Kidney capillary endothelial cell (primary cell): ENCODE measurements around the gene CLSTN1.

ENCODE experiments used
- DNase-seq: peaks from one replicate; pipeline ENCODE4 v3.0.0-alpha.2; 2018; ENCODE audit warnings: low spot score

The CLSTN1 gene

GRCh38 chr1:9711466-9712020, 112.2 kb downstream of the CLSTN1 start:
- no peak for DNase-seq

GRCh38 chr1:9710037-9710436, 113.7 kb downstream of the CLSTN1 start:
- DNase-seq, result no peak

DNA sequence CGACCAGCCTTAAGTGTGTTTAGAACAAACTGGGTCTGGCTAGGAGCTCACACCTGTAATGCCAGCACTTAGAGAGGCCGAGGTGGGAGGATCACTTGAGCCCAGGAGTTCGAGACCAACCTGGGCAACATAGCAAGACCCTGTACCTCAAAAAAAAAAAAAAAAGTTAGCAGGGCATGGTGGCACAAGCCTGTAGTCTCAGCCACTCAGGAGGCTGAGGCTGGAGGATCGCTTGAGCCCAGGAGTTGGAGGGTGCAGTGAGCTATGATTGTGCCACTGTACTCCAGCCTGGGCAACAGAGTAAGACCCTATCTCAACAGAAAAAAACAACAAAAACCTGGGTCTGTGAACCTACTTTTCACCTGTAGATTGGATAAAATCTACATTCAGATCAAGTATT, 117.6 kb downstream of the CLSTN1 start:
- DNase-seq, result no peak

DNA sequence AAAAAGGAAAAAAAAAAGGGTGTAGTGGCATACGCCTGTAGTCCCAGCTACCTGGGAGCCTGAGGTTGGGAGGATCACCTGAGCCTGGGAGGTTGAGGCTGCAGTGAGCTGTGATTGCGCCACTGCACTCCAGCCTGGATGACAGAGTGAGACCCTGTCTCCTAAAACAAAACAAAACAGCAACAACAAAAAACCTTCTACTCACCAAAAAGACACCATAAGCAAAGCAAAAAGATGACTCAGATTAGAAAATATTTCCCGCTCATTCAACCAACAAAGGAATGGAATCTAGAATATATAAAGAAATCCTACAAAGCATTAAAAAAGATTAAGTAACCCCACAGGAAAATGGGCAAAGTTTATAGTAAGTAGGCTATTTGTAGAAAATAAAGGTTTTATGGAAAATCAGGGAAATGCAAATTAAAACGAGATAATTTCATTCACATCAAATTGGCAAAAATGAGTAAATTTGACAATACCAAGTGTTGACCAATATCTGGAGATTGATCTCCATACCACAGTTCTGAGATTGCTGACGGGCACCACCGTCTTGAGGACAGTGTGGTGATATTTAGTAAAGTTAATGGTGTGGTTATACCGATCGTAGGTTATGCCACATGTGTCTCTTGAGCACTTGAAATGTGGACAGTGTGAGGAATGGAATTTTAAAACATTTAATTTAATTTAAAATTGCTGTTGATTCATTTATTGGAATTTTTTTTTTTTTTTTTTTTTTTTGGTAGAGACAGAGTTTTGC, 118.2 kb downstream of the CLSTN1 start:
- DNase-seq, result no peak

DNA sequence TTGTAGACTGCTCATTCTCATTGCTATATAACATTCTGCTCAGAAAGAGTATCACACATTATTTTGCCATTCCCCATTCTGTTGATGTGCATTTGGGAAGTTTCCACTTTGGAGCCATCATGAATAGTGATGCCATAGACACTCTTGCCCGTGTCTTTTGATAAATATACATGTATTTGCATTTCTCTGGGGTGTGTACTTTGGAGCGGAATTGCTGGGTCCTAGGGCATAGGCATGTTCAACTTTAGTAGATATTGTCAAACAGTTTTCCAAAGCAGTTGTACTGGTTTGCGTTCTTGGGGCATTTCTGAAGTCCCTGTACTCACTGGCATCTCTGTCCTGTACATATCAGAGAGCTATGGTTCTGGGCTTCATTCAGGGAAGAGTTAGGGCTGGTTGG, 120.1 kb downstream of the CLSTN1 start:
- DNase-seq, result no peak

- DNase-seq, result no peak
These were observed 120.6 kb downstream of the CLSTN1 start for GRCh38 chr1:9703165-9703509.

GRCh38 chr1:9701665-9702064, 122.1 kb downstream of the CLSTN1 start:
- no peak for DNase-seq

GRCh38 chr1:9700340-9700739, 123.4 kb downstream of the CLSTN1 start:
- DNase-seq, result peak; percentile 86

- DNase-seq, result no peak
These were observed 124.4 kb downstream of the CLSTN1 start for GRCh38 chr1:9699361-9699760.

DNA sequence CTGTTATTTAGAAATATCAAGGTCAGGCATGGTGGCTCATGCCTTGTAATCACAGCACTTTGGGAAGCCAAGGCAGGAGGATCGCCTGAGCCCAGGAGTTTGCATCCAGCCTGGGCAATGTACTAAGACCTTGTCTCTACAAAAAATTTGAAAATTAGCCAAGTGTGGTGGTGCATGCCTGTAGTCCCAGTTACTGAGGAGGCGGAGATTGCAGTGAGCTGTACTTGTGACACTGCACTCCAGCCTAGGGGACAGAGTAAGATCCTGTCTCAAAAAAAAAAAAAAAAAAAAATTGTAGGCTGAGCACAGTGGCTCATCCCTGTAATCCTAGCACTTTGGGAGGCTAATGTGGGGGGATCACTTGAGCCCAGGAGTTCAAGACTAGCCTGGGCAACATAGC, 127.0 kb downstream of the CLSTN1 start:
- no peak for DNase-seq

GRCh38 chr1:9691691-9692090, 132.1 kb downstream of the CLSTN1 start:
- DNase-seq, result no peak

GRCh38 chr1:9691108-9691445, 132.7 kb downstream of the CLSTN1 start:
- DNase-seq, result no peak

GRCh38 chr1:9690440-9691107, 133.2 kb downstream of the CLSTN1 start:
- DNase-seq, result peak; percentile 19

GRCh38 chr1:9689971-9690381, 133.8 kb downstream of the CLSTN1 start:
- DNase-seq, result no peak

DNA sequence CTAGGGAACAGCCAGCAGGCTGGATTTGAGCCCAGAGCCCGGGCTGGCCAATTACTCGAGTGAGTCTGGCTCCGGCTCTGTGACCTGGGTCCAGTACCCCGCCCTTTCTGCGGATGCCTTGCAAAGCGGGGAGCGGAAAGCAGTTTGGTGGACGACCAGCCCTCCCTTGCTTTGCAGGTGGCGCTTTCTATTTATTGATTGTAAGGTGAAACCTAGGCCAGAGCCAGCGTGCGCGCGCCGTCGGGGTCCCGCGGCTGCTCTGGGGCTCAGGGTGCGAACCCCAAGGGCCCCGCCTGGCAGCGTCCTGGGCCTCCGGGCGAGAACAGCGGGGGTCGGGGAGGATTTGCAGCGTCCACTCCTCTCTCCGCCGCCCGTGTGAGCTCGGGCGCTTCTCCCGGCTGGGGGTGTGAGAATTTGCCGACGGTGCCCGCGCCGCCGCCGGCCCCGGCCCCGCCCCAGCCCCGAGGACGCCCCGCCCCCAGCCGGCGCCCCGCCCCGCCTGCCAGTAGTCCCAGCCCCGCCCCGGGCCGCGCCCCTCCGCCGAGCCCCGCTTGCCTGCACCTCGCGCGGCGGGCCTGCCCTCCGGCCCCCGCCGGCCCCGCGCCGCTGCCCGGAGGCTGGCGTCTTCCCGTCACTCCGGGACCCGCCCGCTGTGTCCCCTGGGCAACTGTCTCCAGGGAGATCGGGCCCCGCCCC, 134.6 kb downstream of the CLSTN1 start:
- DNase-seq, result peak; percentile 58

- no peak for DNase-seq
These were observed 135.2 kb downstream of the CLSTN1 start for GRCh38 chr1:9688599-9688998.

- peak; percentile 20 for DNase-seq
These were observed 135.7 kb downstream of the CLSTN1 start for GRCh38 chr1:9687874-9688582.

- DNase-seq, result peak; percentile 73
These were observed 136.5 kb downstream of the CLSTN1 start for GRCh38 chr1:9687120-9687873.

DNA sequence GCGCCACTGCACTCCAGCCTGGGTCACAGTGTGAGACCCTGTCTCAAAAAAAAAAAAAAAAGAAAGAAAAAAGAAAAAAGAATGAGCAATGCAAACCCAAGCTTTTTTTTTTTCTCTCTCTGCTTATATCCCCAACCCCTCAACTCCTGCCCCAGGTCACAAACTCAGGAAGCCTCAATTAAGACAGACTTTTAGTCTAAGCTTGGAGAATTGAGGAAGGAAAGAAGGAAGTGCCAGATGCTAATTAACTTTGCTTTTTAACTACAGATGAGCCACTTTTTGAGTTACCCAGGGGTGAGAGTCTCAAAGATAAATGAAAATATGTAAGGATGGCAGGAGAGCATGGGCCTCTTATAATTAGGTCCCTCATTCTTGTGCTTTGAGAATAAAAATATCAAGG, 139.0 kb downstream of the CLSTN1 start:
- DNase-seq, result no peak

DNA sequence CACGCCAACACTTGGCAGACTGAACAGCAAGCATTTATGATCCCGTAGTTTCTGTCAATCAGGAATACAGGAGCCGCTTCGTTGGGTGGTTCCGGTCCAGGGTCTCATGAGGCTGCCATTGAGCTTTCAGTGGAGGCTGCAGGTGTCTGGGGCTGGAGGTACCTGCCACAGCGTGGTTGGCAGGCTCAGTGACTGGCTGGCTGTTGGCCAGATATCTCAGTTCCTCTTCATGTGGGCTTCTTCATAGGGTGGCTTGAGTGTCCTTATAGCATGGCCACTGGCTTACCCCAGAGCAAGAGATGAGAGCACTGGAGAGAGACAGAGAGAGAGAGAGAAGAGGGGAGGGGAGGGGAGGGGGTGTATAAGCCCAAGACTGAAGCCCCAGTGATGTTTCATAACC, 142.9 kb downstream of the CLSTN1 start:
- no peak for DNase-seq

DNA sequence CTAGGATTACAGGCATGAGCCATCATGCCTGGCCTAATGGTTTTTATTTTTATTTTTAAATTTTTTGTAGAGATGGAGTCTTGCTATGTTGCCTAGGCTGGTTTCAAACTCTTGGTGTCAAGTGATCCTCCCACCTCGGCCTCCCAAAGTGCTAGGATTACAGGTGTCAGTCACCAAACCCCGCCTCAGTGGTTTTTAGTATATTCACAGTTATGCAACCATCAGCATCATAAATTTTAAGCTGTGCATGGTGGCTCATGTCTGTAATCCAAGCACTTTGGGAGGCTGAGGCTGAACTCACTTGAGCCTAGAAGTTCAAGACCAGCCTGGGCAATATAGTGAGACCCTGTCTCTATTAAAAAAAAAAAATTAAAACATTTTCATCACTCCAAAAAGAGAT, 143.7 kb downstream of the CLSTN1 start:
- DNase-seq, result no peak
